ENCODE results near the gene TUT1. TPM values are rescaled to one million over a fixed set of nuclear protein-coding genes. Genes with fewer than 3 reads are reported as not detected.
"Not testable (repeated sequence)": the region's sequence is repeated elsewhere in the genome, so short reads cannot be mapped to it uniquely, and the experiment has no call there.

TUT1 gene
- total RNA-seq, 1 experiment from 2014 or later = 40.0 TPM

DNA sequence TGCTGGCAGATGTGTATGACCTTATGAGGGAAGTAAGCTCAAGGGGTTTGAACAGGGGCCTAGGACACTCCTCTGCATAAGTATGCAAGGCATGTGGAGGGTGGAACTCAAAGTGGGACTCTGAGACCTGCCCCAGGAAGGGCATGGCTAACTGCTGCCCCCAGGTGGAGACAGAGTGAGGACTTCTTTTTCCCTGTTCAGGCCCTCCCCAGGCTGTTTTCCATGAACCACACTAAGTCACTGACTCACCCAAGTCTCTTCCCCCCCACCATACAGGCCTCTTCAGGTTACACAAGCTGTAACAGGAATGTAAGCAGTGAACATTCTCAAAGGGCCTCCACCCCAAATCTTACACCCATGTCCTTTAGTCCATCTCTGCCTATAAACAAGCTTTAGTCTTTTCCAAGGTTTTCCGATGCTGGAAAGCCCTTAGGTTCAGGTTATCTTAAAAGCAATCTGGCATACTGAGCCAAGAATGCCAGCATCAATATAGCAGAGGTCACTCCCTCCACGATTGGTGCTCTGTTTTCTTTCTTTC lies 30.7 kb downstream of the TUT1 start (continued):
- TF ChIP-seq KAT7 (CRISPR knock-in tag; IDR thresholded peaks at IDR 0.05; ENCODE audit: borderline replicate concordance) (no peak), ZNF396 (CRISPR knock-in tag; IDR thresholded peaks at IDR 0.05; ENCODE audit: borderline replicate concordance) (no peak), MAX (CRISPR knock-in tag; IDR thresholded peaks at IDR 0.05) (peak; percentile 35; the same call in 1 of the 2 replicates), FOXK1 (CRISPR knock-in tag; IDR thresholded peaks at IDR 0.05) (no peak)

DNA sequence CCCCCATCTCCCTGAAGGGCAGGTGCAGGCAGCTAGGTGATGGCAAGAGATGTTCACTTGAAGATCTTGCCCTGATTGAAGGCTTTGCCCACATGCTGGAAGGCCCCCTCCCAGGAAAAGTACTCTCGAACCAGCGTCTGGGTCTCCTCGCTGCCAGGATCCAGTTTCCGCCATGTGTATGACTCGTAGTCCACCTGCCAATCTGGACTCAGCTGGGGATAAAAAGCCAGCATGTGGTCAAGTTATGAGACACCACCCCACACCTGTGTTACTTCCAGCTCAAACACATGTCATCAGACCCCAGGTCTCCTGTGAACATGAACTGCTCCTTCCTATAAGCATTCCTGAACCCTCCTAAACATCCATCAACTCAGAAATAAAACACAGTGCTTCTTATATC lies 31.7 kb downstream of the TUT1 start:
- peaks cover 76% of the 10 kb centered on the region for H3K4me1 Mint-ChIP-seq
- peaks cover 52% of the 10 kb centered on the region for H3K36me3 Mint-ChIP-seq
- not testable (repeated sequence) for H3K27me3 Mint-ChIP-seq (ENCODE audit: low read depth); ATAC-seq; H3K9me3 Mint-ChIP-seq; DNase-seq (ENCODE audit: low spot score)
- ChIA-PET CTCF (interaction anchor here (0.6 to 11.8 kb wide), 6 partner anchors 14 to 164 kb away, joined by 3 to 311 read pairs (median 41); partner anchors contain the start of genes AHNAK and B3GAT3), POLR2A (interaction anchor here (0.9 to 3.3 kb wide), 4 partner anchors 13 to 135 kb away, joined by 3 to 13 read pairs (median 8); partner anchors contain the start of gene AHNAK)
- peak overlapping the region; percentile 96 for H3K27ac Mint-ChIP-seq
- H3K4me3 Mint-ChIP-seq = peak overlapping the region; percentile 49

DNA sequence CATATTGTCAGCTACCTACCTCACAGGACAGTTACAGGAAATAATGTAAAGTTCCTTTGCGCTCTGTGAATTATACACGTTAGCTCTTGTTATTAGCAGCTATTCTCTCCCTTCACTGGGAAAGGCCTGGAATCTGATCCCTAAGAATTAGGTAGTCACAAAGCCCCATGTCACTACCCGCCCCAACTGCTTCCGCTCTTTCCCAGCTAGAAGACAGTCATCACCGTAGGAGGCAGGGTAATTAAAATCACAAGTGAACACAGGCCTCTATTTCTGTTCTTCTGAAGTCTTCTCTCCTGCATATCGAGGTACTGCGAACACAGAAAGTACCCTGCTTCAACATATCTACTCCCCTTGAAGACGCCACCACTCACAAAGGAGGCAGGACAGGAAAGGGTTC lies 32.1 kb downstream of the TUT1 start:
- Mint-ChIP-seq H3K4me1 (peaks cover 80% of the 10 kb centered on the region), H3K9me3 (no peaks in the 10 kb centered on the region), H3K4me3 (peak overlapping the region; percentile 49; the same call in 1 of the 2 replicates), H3K36me3 (peaks cover 52% of the 10 kb centered on the region), H3K27me3 (ENCODE audit: low read depth) (no peaks in the 10 kb centered on the region), H3K27ac (peak overlapping the region; percentile 96)
- TF ChIP-seq ZSCAN18 (CRISPR knock-in tag; IDR thresholded peaks at IDR 0.05) (no peak), JAZF1 (CRISPR knock-in tag; IDR thresholded peaks at IDR 0.05) (no peak), GTF2I (CRISPR knock-in tag; conservative IDR thresholded peaks at IDR 0.05) (no peak)
- ChIA-PET POLR2A (interaction anchor here (0.9 to 3.3 kb wide), 2 partner anchors 15 to 17 kb away, joined by 3 to 13 read pairs; no protein-coding TSS in a partner anchor), CTCF (interaction anchor here (3.6 to 11.8 kb wide), 2 partner anchors 14 to 134 kb away, joined by 106 to 311 read pairs; partner anchors contain the start of gene AHNAK)
- DNase-seq (ENCODE audit: low spot score) = no peak
- ATAC-seq = no peak

- Mint-ChIP-seq H3K4me3 (no peak overlapping the region), H3K9me3 (no peaks in the 10 kb centered on the region), H3K36me3 (peaks cover 46% of the 10 kb centered on the region), H3K27me3 (ENCODE audit: low read depth) (no peaks in the 10 kb centered on the region), H3K27ac (no peak overlapping the region; the same call in 1 of the 2 replicates), H3K4me1 (peaks cover 81% of the 10 kb centered on the region)
- POLR2A ChIA-PET = interaction anchor here (0.9 to 3.3 kb wide), 2 partner anchors 15 to 16 kb away, joined by 3 to 13 read pairs; no protein-coding TSS in a partner anchor
- DNase-seq (ENCODE audit: low spot score) (no peak), ATAC-seq (no peak)
- CTCF ChIA-PET = interaction anchor here (3.6 to 11.8 kb wide), 2 partner anchors 14 to 134 kb away, joined by 106 to 311 read pairs; partner anchors contain the start of gene AHNAK
- TF ChIP-seq NFYB (CRISPR knock-in tag; conservative IDR thresholded peaks at IDR 0.05; ENCODE audit: low read depth) = no peak
- TF ChIP-seq NFE2L1 (CRISPR knock-in tag; IDR thresholded peaks at IDR 0.05) = 0 out of 2 replicates have a peak, but pooled peaks have one; percentile 22
Observed at GRCh38 chr11:62558669-62559068, 32.7 kb downstream of the TUT1 start.

DNA sequence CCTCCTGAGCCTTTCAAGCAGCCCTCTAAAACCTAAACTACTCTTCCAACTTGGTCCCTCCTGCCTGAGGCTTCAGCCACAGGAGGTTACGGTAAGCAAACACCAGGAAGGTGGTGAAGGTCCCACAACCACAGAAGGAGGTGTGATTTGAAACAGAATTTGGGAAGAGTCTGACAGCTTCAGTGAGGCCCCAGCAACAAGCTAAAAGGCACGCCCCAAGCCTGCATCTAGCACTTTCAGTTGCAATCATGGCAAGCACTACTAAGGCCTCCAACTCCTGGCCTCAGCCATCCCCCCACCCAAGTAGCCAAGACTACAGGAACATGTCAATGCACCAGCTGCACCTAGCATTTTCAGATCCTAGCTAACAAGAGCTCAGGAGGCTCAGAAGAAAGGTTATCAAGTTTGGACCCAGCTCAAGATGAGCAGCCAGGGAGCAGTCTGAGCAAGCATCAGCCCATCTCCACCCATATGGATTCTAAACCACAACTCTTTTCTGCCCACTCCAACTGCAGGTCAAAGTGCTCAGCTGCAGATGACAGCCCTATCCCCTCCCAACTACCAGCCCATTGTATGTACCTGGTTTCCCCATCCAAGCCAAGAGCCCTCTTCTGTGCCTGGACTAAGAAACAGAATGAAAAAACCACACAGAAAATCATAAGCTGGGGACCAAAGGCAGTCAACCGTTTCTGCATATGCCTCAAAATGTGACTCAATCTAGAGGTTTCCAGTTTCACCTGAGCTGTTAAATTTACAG lies 34.3 kb downstream of the TUT1 start:
- Mint-ChIP-seq H3K4me3 (no peak overlapping the region), H3K9me3 (no peaks in the 10 kb centered on the region), H3K27ac (peak overlapping the region; percentile 97), H3K36me3 (peaks cover 37% of the 10 kb centered on the region), H3K27me3 (ENCODE audit: low read depth) (no peaks in the 10 kb centered on the region), H3K4me1 (peaks cover 85% of the 10 kb centered on the region)
- TF ChIP-seq E2F5 (CRISPR knock-in tag; IDR thresholded peaks at IDR 0.05) (no peak), EMX1 (CRISPR knock-in tag; IDR thresholded peaks at IDR 0.05) (peak; percentile 25; the same call in 1 of the 2 replicates), FOXK1 (CRISPR knock-in tag; IDR thresholded peaks at IDR 0.05) (no peak), ZNF425 (CRISPR knock-in tag; conservative IDR thresholded peaks at IDR 0.05) (0 out of 2 replicates have a peak, but pooled peaks have one; percentile 4), FOXP1 (CRISPR knock-in tag; IDR thresholded peaks at IDR 0.05; ENCODE audit: borderline replicate concordance) (no peak), AFF4 (CRISPR knock-in tag; IDR thresholded peaks at IDR 0.05; ENCODE audit: borderline replicate concordance) (no peak), CBFB (CRISPR knock-in tag; IDR thresholded peaks at IDR 0.05; ENCODE audit: low read depth) (no peak)
- DNase-seq (ENCODE audit: low spot score) = no peak
- ATAC-seq = no peak
- POLR2A ChIA-PET = interaction anchor here (0.8 to 1.4 kb wide), 3 partner anchors 13 to 52 kb away, joined by 3 to 4 read pairs (median 4); partner anchors contain the start of gene EEF1G
- CTCF ChIA-PET = interaction anchor here (0.5 to 11.8 kb wide), 6 partner anchors 12 to 186 kb away, joined by 3 to 311 read pairs (median 6); partner anchors contain the start of gene AHNAK
